ENCODE results near the gene ASCL3. TPM values are rescaled to one million over a fixed set of nuclear protein-coding genes. Genes with fewer than 3 reads are reported as not detected.

Gene ASCL3
- total and polyA plus RNA-seq, 2 experiments from 2014 or later = not detected

DNA sequence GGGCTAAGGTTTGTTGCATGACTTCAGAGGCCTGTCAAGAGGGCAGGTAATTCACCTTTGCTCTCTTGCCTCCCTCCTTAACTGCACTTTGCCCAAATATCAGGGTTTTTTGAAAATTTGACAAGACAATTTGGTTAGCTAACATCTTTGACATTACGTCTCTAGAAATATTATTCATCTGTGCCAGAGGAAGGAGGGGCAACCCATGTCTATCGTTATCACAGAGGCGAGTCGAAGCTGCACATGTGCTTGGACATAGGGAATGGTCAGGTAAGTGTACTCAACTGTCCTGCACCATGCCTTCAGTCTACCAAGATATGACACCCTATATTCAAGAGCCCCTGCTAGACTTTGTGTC, 28.2 kb downstream of the ASCL3 start:
- Mint-ChIP-seq H3K9me3 (no peaks in the 10 kb centered on the region), H3K27ac (peak overlapping the region; percentile 12; the same call in 1 of the 2 replicates), H3K27me3 (ENCODE audit: insufficient read depth, low read depth, poor library complexity) (peaks cover 17% of the 10 kb centered on the region), H3K36me3 (ENCODE audit: low read depth) (peaks cover 48% of the 10 kb centered on the region), H3K4me3 (no peak overlapping the region), H3K4me1 (peaks cover 25% of the 10 kb centered on the region)
- Histone ChIP-seq H3K79me2 (replicated peaks; ENCODE audit: insufficient read depth) (no peaks in the 10 kb centered on the region), H3K36me3 (ENCODE audit: insufficient read depth) (peaks cover 5% of the 10 kb centered on the region; the same call in 1 of the 2 replicates), H2AFZ (no peak overlapping the region), H3K9me2 (ENCODE audit: insufficient read depth) (no peaks in the 10 kb centered on the region), H3K27ac (ENCODE audit: low read depth) (no peak overlapping the region), H3K4me2 (no peak overlapping the region), H3F3A (replicated peaks; ENCODE audit: low read depth) (peaks cover 2% of the 10 kb centered on the region; the same call in 1 of the 2 replicates), H3K4me1 (ENCODE audit: insufficient read depth) (peaks cover 10% of the 10 kb centered on the region), H4K20me1 (replicated peaks; ENCODE audit: insufficient read depth) (no peaks in the 10 kb centered on the region), H3K27me3 (ENCODE audit: insufficient read depth) (peaks cover 5% of the 10 kb centered on the region), H3K4me3 (no peak overlapping the region)
- TF ChIP-seq ZNF331 (CRISPR knock-in tag; IDR thresholded peaks at IDR 0.05; ENCODE audit: low read depth) = no peak
- TF ChIP-seq, protein P1, sequence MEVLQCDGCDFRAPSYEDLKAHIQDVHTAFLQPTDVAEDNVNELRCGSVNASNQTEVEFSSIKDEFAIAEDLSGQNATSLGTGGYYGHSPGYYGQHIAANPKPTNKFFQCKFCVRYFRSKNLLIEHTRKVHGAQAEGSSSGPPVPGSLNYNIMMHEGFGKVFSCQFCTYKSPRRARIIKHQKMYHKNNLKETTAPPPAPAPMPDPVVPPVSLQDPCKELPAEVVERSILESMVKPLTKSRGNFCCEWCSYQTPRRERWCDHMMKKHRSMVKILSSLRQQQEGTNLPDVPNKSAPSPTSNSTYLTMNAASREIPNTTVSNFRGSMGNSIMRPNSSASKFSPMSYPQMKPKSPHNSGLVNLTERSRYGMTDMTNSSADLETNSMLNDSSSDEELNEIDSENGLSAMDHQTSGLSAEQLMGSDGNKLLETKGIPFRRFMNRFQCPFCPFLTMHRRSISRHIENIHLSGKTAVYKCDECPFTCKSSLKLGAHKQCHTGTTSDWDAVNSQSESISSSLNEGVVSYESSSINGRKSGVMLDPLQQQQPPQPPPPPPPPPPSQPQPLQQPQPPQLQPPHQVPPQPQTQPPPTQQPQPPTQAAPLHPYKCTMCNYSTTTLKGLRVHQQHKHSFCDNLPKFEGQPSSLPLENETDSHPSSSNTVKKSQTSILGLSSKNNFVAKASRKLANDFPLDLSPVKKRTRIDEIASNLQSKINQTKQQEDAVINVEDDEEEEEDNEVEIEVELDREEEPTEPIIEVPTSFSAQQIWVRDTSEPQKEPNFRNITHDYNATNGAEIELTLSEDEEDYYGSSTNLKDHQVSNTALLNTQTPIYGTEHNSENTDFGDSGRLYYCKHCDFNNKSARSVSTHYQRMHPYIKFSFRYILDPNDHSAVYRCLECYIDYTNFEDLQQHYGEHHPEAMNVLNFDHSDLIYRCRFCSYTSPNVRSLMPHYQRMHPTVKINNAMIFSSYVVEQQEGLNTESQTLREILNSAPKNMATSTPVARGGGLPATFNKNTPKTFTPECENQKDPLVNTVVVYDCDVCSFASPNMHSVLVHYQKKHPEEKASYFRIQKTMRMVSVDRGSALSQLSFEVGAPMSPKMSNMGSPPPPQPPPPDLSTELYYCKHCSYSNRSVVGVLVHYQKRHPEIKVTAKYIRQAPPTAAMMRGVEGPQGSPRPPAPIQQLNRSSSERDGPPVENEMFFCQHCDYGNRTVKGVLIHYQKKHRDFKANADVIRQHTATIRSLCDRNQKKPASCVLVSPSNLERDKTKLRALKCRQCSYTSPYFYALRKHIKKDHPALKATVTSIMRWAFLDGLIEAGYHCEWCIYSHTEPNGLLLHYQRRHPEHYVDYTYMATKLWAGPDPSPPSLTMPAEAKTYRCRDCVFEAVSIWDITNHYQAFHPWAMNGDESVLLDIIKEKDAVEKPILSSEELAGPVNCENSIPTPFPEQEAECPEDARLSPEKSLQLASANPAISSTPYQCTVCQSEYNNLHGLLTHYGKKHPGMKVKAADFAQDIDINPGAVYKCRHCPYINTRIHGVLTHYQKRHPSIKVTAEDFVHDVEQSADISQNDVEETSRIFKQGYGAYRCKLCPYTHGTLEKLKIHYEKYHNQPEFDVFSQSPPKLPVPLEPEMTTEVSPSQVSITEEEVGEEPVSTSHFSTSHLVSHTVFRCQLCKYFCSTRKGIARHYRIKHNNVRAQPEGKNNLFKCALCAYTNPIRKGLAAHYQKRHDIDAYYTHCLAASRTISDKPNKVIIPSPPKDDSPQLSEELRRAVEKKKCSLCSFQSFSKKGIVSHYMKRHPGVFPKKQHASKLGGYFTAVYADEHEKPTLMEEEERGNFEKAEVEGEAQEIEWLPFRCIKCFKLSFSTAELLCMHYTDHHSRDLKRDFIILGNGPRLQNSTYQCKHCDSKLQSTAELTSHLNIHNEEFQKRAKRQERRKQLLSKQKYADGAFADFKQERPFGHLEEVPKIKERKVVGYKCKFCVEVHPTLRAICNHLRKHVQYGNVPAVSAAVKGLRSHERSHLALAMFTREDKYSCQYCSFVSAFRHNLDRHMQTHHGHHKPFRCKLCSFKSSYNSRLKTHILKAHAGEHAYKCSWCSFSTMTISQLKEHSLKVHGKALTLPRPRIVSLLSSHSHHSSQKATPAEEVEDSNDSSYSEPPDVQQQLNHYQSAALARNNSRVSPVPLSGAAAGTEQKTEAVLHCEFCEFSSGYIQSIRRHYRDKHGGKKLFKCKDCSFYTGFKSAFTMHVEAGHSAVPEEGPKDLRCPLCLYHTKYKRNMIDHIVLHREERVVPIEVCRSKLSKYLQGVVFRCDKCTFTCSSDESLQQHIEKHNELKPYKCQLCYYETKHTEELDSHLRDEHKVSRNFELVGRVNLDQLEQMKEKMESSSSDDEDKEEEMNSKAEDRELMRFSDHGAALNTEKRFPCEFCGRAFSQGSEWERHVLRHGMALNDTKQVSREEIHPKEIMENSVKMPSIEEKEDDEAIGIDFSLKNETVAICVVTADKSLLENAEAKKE (CRISPR knock-in tag; IDR thresholded peaks at IDR 0.05) = no peak
- no peak for ATAC-seq
- no peak for DNase-seq (ENCODE audit: low spot score)

DNA sequence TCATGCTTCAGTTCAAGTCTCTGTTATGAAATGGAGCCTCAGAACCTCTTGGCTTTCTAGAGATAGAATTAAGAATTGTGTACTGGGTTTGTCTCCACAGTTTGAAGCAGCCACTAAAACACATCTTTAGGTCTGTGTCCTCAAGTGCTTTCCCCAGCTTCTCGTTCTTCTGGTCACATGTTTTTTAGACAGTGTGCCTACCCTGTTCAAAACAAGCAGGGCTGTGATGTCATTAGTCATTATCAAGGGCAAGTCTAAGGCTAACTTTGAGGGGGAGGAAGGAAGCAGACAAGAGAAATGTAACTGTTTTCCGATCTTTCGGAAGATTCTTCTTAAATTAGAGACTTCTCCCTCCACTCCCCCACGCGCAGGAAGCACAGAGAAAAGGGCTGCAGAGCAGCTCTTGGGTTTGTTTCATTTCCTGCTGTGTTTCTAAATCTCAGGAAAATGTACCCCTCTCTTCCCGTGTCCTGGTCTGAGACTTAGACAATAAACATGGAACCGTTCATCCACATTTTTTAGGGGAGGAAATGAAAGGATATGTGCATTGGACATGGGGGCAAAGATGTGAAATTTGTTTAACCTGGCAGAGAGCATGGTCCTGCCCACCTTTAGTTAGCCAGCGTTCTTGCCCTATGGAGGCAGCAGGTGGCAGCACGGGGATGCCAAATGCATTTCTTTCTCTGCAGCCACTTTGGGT, 28.7 kb downstream of the ASCL3 start:
- Histone ChIP-seq H4K20me1 (replicated peaks; ENCODE audit: insufficient read depth) (no peaks in the 10 kb centered on the region), H3K27ac (ENCODE audit: low read depth) (no peak overlapping the region), H3F3A (replicated peaks; ENCODE audit: low read depth) (peaks cover 4% of the 10 kb centered on the region; the same call in 1 of the 2 replicates), H2AFZ (no peak overlapping the region), H3K4me1 (ENCODE audit: insufficient read depth) (peaks cover 11% of the 10 kb centered on the region), H3K4me2 (no peak overlapping the region; the same call in 1 of the 2 replicates), H3K9me2 (ENCODE audit: insufficient read depth) (no peaks in the 10 kb centered on the region), H3K27me3 (ENCODE audit: insufficient read depth) (peaks cover 10% of the 10 kb centered on the region), H3K36me3 (ENCODE audit: insufficient read depth) (peaks cover 3% of the 10 kb centered on the region; the same call in 1 of the 2 replicates), H3K4me3 (no peak overlapping the region), H3K79me2 (replicated peaks; ENCODE audit: insufficient read depth) (no peaks in the 10 kb centered on the region)
- Mint-ChIP-seq H3K36me3 (ENCODE audit: low read depth) (peaks cover 43% of the 10 kb centered on the region), H3K4me1 (peaks cover 27% of the 10 kb centered on the region), H3K27ac (no peak overlapping the region; the same call in 1 of the 2 replicates), H3K9me3 (no peaks in the 10 kb centered on the region), H3K4me3 (no peak overlapping the region), H3K27me3 (ENCODE audit: insufficient read depth, low read depth, poor library complexity) (peaks cover 20% of the 10 kb centered on the region)
- ATAC-seq = 0 out of 3 replicates have a peak, but pooled peaks have one; percentile 2
- TF ChIP-seq, protein P2, sequence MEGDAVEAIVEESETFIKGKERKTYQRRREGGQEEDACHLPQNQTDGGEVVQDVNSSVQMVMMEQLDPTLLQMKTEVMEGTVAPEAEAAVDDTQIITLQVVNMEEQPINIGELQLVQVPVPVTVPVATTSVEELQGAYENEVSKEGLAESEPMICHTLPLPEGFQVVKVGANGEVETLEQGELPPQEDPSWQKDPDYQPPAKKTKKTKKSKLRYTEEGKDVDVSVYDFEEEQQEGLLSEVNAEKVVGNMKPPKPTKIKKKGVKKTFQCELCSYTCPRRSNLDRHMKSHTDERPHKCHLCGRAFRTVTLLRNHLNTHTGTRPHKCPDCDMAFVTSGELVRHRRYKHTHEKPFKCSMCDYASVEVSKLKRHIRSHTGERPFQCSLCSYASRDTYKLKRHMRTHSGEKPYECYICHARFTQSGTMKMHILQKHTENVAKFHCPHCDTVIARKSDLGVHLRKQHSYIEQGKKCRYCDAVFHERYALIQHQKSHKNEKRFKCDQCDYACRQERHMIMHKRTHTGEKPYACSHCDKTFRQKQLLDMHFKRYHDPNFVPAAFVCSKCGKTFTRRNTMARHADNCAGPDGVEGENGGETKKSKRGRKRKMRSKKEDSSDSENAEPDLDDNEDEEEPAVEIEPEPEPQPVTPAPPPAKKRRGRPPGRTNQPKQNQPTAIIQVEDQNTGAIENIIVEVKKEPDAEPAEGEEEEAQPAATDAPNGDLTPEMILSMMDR (conservative IDR thresholded peaks at IDR 0.05; ENCODE audit: low read depth in 2 of 2) = peak; percentile 73 to 89
- no peak for TF ChIP-seq CREB1 (CRISPR knock-in tag; IDR thresholded peaks at IDR 0.05; ENCODE audit: low read depth)
- DNase-seq (ENCODE audit: low spot score) = peak; percentile 78
